Measurements from ENCODE around the gene PRR7.

PRR7 gene

GRCh38 chr5:177486256-177486655 is 39.6 kb downstream of the PRR7 start:
- DNase-seq: no peak

GRCh38 chr5:177487144-177487543 is 40.5 kb downstream of the PRR7 start:
- no peak for DNase-seq

- no peak for DNase-seq
Measured at GRCh38 chr5:177487975-177488374, 41.4 kb downstream of the PRR7 start.

- no peak for DNase-seq
Measured at GRCh38 chr5:177489119-177489716, 42.6 kb downstream of the PRR7 start.

GRCh38 chr5:177490311-177490991 is 43.8 kb downstream of the PRR7 start:
- no peak for DNase-seq

- no peak for DNase-seq
Measured at GRCh38 chr5:177490992-177491391, 44.4 kb downstream of the PRR7 start.

- DNase-seq: no peak
Measured at GRCh38 chr5:177491429-177491945, 44.9 kb downstream of the PRR7 start.

- DNase-seq: no peak
Measured at GRCh38 chr5:177491983-177492746, 45.6 kb downstream of the PRR7 start.

GRCh38 chr5:177492841-177493240 is 46.2 kb downstream of the PRR7 start:
- DNase-seq: no peak

GRCh38 chr5:177493795-177494345 is 47.3 kb downstream of the PRR7 start:
- no peak for DNase-seq

GRCh38 chr5:177494346-177495195 is 48.0 kb downstream of the PRR7 start:
- DNase-seq: peak; percentile 58

- DNase-seq: no peak
Measured at GRCh38 chr5:177495243-177496060, 48.8 kb downstream of the PRR7 start.

GRCh38 chr5:177496070-177496726 is 49.6 kb downstream of the PRR7 start:
- DNase-seq: no peak

GRCh38 chr5:177496727-177497291 is 50.2 kb downstream of the PRR7 start:
- DNase-seq: no peak

GRCh38 chr5:177497292-177498012 is 50.8 kb downstream of the PRR7 start, which contains the start of gene PDLIM7:
PDLIM7 (minus strand) TSS chr5:177497604; CDS start chr5:177496512, 1,092 bp downstream.
- peak; percentile 89 for DNase-seq

GRCh38 chr5:177498013-177498787 is 51.6 kb downstream of the PRR7 start:
- no peak for DNase-seq

- DNase-seq: no peak
Measured at GRCh38 chr5:177499842-177500241, 53.2 kb downstream of the PRR7 start.

- DNase-seq: peak; percentile 30
Measured at GRCh38 chr5:177500685-177501522, 54.3 kb downstream of the PRR7 start.

All from GF-D8 (cell line).